ENCODE data around the gene PRKAG2.

The PRKAG2 gene

DNA sequence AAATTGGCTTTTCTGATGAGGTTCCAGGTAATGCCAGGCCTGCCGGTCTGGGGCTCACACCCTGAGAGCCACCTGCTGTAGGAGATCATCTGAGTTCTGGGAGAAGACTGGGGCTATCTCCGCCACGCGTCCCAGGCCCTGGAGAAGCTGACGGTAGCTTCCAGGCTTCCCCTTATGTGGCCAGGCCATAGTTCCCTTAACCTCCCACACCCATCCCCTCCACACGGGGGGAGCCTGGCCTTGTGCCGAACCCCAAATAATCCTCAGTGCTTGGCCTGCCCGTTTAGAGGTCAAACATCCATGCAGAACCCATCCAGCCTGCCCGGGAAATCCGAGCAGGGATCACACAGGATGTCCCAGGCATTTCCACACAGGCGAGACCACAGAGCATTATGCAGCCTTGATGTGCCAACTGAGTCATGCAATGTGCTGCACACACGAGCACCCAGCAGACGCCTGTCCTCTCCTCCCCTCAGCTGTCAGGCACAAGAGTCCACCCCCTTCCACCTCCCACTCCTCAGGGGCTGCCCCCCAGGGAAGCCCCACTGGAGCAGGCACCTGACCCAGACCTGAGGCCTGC, 176.2 kb downstream of the PRKAG2 start:
- in situ Hi-C loops (cut with MboI; ENCODE audit: low sequenced_read_pairs): no loop called here

DNA sequence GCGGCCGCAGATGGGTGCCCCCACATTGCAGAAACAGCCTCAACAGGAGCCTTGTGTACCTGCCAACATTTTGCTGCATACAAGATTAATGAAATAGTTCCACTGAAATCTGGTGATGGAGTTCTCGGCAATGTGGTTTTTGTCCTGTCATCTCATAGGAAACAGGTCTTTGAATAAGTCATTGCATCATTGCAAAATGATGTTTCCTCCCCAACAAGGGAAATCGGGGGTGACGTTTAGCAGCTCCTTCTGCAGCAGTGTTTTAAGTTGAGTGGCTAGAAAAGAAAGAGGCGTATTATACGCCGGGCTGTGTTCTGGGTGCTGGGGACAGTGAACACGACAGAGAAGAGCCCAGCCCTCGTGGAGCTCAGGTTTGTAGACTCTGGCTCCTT, 177.0 kb downstream of the PRKAG2 start:
- in situ Hi-C loops (cut with MboI; ENCODE audit: low sequenced_read_pairs): no loop called here

DNA sequence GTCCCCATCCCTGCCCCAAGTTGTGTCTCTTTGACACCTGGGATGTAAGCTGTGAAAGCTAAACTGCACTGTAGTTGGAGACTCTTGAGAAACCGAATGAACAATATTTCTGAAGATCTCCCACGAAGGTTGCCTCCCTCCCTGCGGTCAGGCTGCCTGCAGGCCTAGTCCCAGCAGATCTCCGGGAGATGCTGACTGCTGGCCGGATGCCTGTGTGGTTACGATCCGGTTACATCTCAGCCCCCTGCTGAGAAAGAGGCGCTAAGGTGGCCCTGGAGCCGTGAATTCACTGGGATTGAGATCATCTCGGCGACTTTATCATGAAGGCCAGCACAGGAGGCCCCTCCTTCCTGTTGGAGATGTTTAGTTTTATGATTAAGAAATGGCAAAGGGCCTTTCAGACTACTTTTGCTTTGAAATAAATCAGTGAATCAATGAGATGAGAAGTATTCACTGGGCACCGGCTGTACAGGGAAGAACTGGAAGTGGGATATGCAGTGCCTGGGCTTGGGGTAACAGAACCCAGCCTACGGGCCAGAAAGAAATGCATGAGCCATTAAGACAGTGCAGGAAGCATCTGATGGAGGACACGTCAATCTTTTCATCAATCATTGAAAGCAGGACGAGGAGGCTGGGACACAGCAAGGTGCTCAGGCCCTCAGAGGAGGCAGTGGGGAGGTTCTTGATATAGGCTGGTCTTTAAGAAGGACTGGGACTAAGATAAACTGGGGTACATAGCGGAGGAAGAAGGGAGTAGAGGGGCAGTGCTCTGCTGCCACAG, 177.6 kb downstream of the PRKAG2 start:
- in situ Hi-C loops (cut with MboI; ENCODE audit: low sequenced_read_pairs): no loop called here

GRCh38 chr7:151697942-151698341, 179.0 kb downstream of the PRKAG2 start:
- in situ Hi-C loops (cut with MboI; ENCODE audit: low sequenced_read_pairs): no loop called here

GRCh38 chr7:151697515-151697895, 179.4 kb downstream of the PRKAG2 start:
- in situ Hi-C loops (cut with MboI; ENCODE audit: low sequenced_read_pairs): no loop called here

- in situ Hi-C loops (cut with MboI; ENCODE audit: low sequenced_read_pairs): no loop called here
These were observed 180.0 kb downstream of the PRKAG2 start for GRCh38 chr7:151696721-151697514.

- in situ Hi-C loops (cut with MboI; ENCODE audit: low sequenced_read_pairs): no loop called here
These were observed 180.9 kb downstream of the PRKAG2 start for GRCh38 chr7:151695951-151696541.

GRCh38 chr7:151694828-151695580, 181.9 kb downstream of the PRKAG2 start:
- in situ Hi-C loops (cut with MboI; ENCODE audit: low sequenced_read_pairs): no loop called here

- in situ Hi-C loops (cut with MboI; ENCODE audit: low sequenced_read_pairs): no loop called here
These were observed 182.5 kb downstream of the PRKAG2 start for GRCh38 chr7:151694441-151694827.

DNA sequence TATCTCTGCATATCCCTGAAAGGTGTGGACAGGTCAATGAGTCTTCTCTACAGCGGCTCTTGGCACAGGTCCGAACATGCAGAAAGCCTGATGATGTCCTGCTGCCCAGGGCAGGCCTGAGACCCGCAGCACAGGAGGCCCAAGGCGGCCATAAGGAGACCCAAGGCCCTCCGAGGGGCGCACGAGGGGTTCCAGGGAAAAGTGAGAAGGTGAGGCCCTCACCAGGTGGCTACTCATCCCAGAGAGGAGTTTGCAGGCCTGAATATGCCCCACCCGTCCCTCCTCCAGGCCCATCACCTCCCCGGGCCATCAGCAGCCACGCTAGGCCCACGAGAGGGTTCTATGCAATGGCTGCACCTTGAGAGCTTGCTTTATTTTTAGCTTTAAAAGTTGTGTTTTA, 183.8 kb downstream of the PRKAG2 start:
- in situ Hi-C loops (cut with MboI; ENCODE audit: low sequenced_read_pairs): no loop called here

GRCh38 chr7:151692721-151693120, 184.2 kb downstream of the PRKAG2 start:
- in situ Hi-C loops (cut with MboI; ENCODE audit: low sequenced_read_pairs): no loop called here

DNA sequence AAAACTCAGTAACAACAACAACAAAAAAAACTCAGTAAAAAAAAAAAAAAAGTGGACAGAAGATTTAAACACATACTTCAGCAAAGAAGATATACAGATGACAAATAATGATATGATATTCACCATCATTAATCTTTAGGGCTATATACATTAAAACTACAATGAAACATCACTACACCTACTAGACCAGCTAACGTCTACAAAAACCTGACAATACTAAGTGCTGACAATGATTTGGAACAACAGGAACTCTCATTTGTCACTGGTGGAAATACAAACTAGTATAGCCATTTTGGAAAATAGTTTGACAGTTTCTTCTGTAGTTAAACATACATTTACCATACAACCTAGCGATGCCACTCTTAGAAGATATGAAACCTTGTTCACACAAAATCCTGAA, 185.5 kb downstream of the PRKAG2 start:
- in situ Hi-C loops (cut with MboI; ENCODE audit: low sequenced_read_pairs): no loop called here

- in situ Hi-C loops (cut with MboI; ENCODE audit: low sequenced_read_pairs): no loop called here
These were observed 186.3 kb downstream of the PRKAG2 start for GRCh38 chr7:151690606-151691005.

DNA sequence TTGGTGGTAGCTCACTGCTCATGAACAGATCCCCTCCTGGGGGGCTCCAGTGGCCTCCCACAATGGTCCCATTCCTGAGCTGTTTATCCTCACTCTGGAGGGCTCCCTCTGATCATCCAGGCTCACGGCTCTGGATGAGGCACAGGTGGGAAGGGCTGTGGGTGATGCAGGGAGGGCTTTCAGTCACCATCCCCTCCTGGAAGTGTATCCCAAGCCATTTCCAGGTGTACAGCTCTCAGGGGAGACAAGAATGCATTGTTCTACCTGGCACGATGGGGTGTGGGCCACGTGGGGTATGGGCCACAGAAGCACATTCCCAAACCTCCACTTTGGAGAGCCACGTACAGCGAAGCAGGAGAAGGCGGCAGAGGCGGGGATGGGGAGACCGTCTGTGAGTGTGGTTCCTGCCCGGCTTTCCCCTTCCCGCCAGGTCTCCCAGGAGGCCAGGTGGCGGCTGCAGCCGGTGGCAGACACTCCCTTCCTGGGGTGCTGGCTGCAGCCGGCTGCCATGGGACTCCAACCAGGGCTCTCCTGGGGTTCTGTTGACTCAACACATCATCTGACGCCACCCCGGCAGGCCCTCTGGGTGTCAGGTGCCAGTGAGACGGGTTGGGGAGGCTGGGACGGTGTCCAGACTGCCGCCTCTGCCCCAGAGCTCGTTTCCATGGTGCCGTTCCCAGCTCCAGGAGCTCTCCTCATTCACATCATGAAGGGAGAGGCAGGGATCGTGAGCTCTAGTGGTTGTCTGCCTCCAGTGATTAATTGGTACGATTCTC, 187.5 kb downstream of the PRKAG2 start:
- in situ Hi-C loops (cut with MboI; ENCODE audit: low sequenced_read_pairs): no loop called here

- in situ Hi-C loops (cut with MboI; ENCODE audit: low sequenced_read_pairs): no loop called here
These were observed 188.6 kb downstream of the PRKAG2 start for GRCh38 chr7:151688236-151688780.

DNA sequence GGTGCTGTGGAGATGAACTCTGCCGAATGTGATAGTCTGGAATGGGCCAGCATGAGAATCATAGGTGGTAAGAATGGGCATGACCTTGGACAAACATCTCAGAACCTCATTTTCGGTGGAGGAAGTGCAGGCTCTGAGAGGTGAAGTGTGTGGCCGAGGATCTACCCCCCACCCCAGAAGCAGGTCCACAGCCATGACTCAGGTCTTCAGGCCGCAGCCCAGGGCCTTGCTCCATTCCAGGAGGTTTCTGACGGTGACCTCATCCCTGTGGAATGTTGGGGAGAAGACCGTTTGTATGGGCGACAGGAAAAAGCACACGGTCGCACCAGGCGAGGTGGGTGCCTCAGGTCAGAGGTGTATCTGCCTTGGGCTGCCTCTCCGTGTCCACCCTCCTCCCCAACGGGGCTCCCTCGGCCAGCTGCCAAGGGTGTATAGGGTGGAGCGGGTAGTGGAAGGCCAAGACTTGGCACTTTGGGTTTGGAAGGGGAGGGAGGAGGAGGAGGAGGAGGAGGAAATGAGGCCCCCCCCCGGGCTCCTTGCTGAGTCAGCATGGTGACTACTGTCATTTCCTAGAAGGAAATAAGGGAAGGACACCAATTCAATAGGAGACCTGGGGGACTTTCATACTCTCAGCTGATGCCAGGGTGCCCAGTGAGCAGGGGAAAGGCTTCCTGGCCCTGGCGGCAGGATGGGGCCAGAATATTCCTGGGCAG, 189.2 kb downstream of the PRKAG2 start:
- in situ Hi-C loops (cut with MboI; ENCODE audit: low sequenced_read_pairs): no loop called here

DNA sequence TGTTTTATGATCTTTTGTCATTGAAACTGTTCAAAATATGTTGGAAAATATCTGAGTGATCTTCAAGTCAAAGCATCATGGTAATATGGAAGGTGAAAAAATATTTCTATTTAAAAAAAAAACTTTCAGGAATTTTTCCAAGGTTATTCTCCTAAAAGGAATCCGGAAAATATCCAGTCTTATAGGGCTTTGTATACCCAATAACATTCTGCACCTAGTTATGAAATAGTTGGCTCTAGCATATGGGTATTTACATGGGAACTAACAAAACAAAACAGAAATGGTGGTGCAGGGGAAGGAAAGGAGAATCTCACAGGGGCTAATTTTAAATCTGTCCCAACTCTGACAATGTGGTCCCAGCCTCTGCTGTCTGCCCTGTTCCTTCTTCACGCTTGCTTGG, 190.1 kb downstream of the PRKAG2 start:
- in situ Hi-C loops (cut with MboI; ENCODE audit: low sequenced_read_pairs): no loop called here

GRCh38 chr7:151686016-151686766, 190.7 kb downstream of the PRKAG2 start:
- in situ Hi-C loops (cut with MboI; ENCODE audit: low sequenced_read_pairs): no loop called here
